Liver (tissue), 5 donors: ENCODE data around the gene KLHDC7A. TPM values are rescaled to one million over a fixed set of nuclear protein-coding genes. Genes with fewer than 3 reads are reported as not detected.

Experiments used
- polyA plus RNA-seq, 2 donors: library from polyadenylated mRNA; stranded (reverse) in 1 of 2; unstranded in 1 of 2; fragments of 200-250 nt in 1 of 2; fragments of >200 nt in 1 of 2; fragmentation: Nextera tagmentation in 1 of 2; extraction: Ambion mirVana in 1 of 2; gene quantifications; one replicate each; pipeline versions ENCODE4 v1.2.1 to v1.2.3, GENCODE V29; 2013 to 2015
- small RNA-seq: library from RNA; depleted of rRNA; stranded (forward); fragments of <200 nt; gene quantifications from one replicate; pipeline ENCODE3, GENCODE V24; 2014
- total RNA-seq, 2 donors: library from RNA; depleted of rRNA; stranded (reverse); fragments of >200 nt; gene quantifications; one replicate each; pipeline ENCODE4 v1.2.3, GENCODE V29; 2014
- donor health status: healthy.
- donor health status: healthy.
- donor health status: healthy.

Gene KLHDC7A
- total and polyA plus RNA-seq, 4 donors = 1.3 to 6.6 (median 2.3) TPM

Small RNAs within 50 kb of the gene (small RNA-seq; reads per million reads assigned to genes)
- gene DYNLL1P3 = not detected

Other genes with a start within 250 kb of the KLHDC7A start
- not detected for gene PAX7, start 149.9 kb downstream of the KLHDC7A start, total RNA-seq
- gene PAX7, start 149.9 kb downstream of the KLHDC7A start, polyA plus RNA-seq = not detected